Measurements from ENCODE around the gene FSIP2.

The FSIP2 gene

DNA sequence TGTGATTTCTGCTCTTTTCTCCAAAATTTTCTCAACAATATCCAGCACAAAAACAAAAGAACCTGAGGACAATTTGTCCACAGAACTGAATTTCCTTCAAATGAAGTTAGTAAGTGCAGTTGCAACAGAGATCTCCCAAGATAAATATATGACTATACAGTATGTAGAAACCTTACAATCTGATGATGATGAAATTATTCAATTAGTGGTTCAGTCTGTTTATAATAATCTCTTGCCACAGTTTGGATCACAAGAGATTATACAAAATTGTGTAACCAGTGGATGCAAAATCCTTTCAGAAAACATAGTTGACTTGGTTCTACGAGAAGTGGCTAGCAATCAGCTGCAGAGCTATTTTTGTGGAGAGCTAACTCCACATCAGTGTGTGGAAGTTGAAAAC is 68.7 kb downstream of the FSIP2 start:
- no peak for DNase-seq (ENCODE audit: low read depth, low spot score)

DNA sequence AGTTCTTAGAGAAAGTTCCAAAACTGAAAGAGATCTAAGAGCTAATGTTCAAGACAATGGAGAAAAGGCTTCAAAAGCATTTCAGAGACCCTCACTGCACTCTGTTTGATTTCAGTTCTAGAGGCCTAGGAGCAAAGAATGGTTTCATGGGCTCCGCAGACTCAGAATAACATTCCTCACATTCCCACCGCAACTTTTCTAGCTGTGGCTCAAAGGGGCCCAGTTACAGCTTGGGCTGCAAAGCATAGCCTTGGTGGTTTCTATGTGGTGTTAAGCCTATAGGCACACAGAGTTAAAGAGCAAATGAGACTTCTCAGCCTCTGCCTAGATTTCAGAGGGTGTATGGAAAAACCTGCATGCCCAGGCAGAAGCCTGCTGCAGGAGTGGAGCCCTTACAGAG is 73.0 kb downstream of the FSIP2 start:
- peak; percentile 32 for DNase-seq (ENCODE audit: low read depth, low spot score)

DNA sequence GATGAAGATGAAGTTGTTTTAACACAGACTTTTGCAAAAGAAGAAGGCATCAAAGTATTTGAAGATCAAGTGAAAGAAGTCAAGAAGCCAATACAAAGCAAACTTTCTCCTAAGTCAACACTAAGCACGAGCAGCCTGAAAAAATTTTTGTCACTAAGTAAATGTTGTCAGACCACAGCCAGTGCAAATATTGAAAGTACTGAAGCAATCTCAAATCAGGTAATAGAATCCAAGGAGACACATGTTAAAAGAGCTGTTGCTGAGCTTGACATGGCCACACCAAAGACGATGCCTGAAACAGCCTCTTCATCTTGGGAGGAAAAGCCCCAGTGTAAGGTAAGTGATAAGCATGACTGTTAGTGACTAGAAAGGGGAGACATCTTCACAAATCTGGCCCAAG is 75.1 kb downstream of the FSIP2 start:
- no peak for DNase-seq (ENCODE audit: low read depth, low spot score)

DNA sequence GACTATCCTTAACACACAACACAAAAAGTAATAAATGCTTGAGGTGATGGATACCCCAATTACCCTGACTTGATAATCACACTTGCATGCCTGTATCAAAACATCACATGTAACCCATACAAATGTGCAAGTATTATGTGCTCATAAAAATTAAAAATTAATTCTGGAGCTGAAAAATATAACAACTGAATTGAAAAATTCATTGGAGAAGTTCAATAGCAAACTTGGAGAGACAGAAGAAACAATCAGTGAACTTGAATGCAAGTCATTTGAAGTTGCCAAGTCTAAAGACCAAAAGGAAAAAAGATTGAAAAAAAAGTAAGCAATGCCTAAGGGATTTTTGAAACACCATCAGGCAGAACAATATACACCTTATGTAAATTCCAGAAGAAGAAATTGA is 79.4 kb downstream of the FSIP2 start:
- no peak for DNase-seq (ENCODE audit: low read depth, low spot score)

GRCh38 chr2:185821467-185821866 is 82.9 kb downstream of the FSIP2 start:
- DNase-seq (ENCODE audit: low read depth, low spot score): no peak

DNA sequence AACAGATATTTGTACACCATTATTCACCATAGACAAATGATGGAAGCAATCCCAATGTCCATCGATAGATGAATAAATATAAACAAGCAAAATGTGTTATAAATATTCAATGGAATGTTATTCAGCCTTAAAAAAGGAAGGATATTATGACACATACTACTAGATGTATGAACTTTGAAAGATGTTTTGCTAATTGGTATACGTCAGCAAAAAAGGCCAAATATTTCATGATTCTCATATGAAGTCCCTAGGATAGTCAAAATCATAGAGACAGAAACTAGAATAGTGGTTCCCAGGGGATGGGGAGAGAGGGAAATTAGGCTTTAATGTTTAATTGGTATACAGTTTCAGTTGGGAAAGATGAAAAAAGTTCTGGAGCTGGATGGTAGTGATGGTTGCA is 85.2 kb downstream of the FSIP2 start:
- no peak for DNase-seq (ENCODE audit: low read depth, low spot score)

DNA sequence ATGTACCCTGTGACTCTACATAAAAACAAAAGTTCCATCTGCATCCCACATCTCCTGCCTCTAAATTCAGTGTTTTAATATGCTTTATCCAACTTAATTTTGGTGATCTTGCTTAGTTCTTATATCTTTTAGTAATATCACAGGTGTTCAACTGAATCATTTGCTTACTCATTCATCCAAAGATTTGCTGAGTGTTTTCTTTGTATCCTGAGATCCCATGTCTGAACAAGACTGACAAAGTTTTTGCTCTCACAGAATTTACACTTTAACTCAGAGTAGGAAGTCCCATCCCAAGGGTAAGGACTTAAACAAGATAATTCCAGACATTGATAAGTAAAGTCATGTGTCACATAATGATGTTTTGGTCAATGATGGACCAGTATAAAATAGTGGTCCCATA is 87.0 kb downstream of the FSIP2 start:
- no peak for DNase-seq (ENCODE audit: low read depth, low spot score)

- no peak for DNase-seq (ENCODE audit: low read depth, low spot score)
Observed at GRCh38 chr2:185828326-185828725, 89.7 kb downstream of the FSIP2 start.

DNA sequence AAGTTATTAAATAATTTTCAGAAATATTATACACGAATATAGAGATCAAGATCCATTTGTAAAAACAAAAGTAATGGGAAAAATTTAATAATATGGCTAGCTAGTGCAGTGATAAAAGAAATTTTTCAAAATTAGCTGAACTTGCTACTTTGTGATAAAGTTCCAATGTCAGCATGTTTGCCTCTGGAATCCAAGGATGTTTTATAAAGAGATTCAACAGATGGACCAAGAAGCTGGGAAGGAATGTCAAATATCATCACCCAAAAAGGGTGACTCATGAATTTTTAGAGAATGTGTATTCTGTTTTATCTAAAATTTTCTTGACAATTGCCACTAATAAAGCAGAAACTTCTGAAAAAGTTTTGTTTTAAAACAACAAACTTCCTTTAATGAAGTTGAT is 95.3 kb downstream of the FSIP2 start:
- DNase-seq (ENCODE audit: low read depth, low spot score): no peak

- DNase-seq (ENCODE audit: low read depth, low spot score): peak; percentile 3
Observed at GRCh38 chr2:185835974-185836373, 97.4 kb downstream of the FSIP2 start.

GRCh38 chr2:185854885-185855284 is 116.3 kb downstream of the FSIP2 start:
- DNase-seq (ENCODE audit: low read depth, low spot score): no peak

DNA sequence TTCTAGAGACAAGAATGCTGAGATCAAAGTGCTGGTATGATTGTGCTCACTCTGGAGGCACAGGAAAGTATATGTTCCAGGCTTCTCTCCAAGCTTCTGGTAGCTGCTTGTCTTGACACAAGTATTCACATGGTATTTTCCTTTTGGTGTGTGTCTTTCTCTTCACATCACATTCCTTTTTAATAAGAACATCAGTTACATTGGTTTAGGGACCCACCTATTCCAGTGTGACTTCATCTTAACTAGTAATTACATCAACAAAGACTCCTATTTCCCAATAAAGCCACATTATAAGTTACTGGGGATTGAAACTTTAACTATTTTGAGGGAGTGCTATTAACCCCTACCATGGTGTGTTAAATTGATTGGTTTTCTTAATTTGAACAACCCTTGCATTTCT is 119.1 kb downstream of the FSIP2 start:
- DNase-seq (ENCODE audit: low read depth, low spot score): no peak

GRCh38 chr2:185859506-185859905 is 120.9 kb downstream of the FSIP2 start:
- no peak for DNase-seq (ENCODE audit: low read depth, low spot score)

DNA sequence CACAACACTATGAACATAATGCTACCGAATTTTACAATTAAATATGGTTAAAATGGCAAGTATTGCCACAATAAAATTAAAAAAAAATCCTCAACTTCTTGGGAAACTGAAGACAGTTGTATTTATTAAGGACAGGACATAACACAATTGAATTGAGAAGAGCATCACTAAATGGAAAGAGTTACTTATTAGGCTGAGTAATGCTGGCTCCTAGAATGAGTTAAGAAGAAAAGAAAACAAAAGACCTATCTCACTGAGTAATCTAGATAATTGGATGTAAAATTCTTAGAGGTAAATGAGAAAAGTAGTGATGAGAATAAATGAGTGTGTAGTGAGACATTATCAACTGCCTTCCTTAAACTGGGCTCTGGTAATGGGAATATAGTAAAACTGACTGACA is 121.7 kb downstream of the FSIP2 start:
- no peak for DNase-seq (ENCODE audit: low read depth, low spot score)

GRCh38 chr2:185862657-185863398 is 124.2 kb downstream of the FSIP2 start:
- DNase-seq (ENCODE audit: low read depth, low spot score): no peak

DNA sequence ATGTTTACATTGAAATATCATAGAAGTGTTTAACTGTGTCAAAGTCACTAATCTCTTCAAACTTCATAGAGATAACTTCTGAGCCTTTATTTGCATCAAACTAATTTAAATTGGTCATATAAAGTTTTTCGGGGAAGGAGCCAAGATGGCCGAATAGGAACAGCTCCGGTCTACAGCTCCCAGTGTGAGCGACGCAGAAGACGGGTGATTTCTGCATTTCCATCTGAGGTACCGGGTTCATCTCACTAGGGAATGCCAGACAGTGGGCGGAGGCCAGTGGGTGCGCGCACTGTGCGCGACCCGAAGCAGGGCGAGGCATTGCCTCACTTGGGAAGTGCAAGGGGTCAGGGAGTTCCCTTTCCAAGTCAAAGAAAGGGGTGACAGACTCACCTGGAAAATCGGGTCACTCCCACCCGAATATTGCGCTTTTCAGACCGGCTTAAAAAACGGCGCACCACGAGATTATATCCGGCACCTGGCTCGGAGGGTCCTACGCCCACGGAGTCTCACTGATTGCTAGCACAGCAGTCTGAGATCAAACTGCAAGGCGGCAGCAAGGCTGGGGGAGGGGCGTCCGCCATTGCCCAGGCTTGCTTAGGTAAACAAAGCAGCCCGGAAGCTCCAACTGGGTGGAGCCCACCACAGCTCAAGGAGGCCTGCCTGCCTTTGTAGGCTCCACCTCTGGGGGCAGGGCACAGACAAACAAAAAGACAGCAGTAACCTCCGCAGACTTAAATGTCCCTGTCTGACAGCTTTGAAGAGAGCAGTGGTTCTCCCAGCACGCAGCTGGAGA is 126.1 kb downstream of the FSIP2 start:
- peak; percentile 67 for DNase-seq (ENCODE audit: low read depth, low spot score)

- DNase-seq (ENCODE audit: low read depth, low spot score): no peak
Observed at GRCh38 chr2:185875136-185875931, 136.7 kb downstream of the FSIP2 start.

GRCh38 chr2:185876234-185876633 is 137.6 kb downstream of the FSIP2 start:
- no peak for DNase-seq (ENCODE audit: low read depth, low spot score)

GRCh38 chr2:185880396-185880795 is 141.8 kb downstream of the FSIP2 start:
- DNase-seq (ENCODE audit: low read depth, low spot score): no peak

Measured in ELF-1 (cell line).